ENCODE measurements around the gene PKD1. TPM values are rescaled to one million over a fixed set of nuclear protein-coding genes. Genes with fewer than 3 reads are reported as not detected.

Gene PKD1
- total and polyA plus RNA-seq, 12 donors: 76.7 to 122 (median 104) TPM

GRCh38 chr16:2173366-2173765, 37.7 kb upstream of the PKD1 start:
- peaks cover 0 to under 1% (median 0%) of the 10 kb centered on the region in 7 donors for H3K27me3 ChIP-seq
- no peak for DNase-seq
- 87 to 91% methylated on average over 14 of the region's 14 CpGs for WGBS, 2 donors
- no peak for ATAC-seq
- intact Hi-C loops (cut with DNase I): no loop called here
- H3K27ac ChIP-seq: no peak overlapping the region
- H3K4me3 ChIP-seq: no peak overlapping the region
- no peaks in the 10 kb centered on the region for H3K9me3 ChIP-seq
- H3K36me3 ChIP-seq: peaks cover 0 to 94% (median 33%) of the 10 kb centered on the region in 9 donors
- peaks cover 0 to 14% (median 0%) of the 10 kb centered on the region in 9 donors for H3K4me1 ChIP-seq
- no peak for TF ChIP-seq CTCF (IDR thresholded peaks at IDR 0.05)

- intact Hi-C loops (cut with DNase I): no loop called here
- H3K4me1 ChIP-seq: peaks cover 0 to 14% (median 0%) of the 10 kb centered on the region in 9 donors
- H3K9me3 ChIP-seq: no peaks in the 10 kb centered on the region
- peaks cover 0 to 95% (median 33%) of the 10 kb centered on the region in 9 donors for H3K36me3 ChIP-seq
- ATAC-seq (no peak), DNase-seq (no peak)
- WGBS, 2 donors: 93 to 94% methylated on average over 29 of the region's 29 CpGs
- no peak for TF ChIP-seq CTCF (IDR thresholded peaks at IDR 0.05)
- H3K27ac ChIP-seq: no peak overlapping the region
- H3K27me3 ChIP-seq: no peaks in the 10 kb centered on the region
- H3K4me3 ChIP-seq: no peak overlapping the region
Measured at GRCh38 chr16:2172688-2173335, 37.1 kb upstream of the PKD1 start.

- WGBS, 2 donors: 96% methylated on average over 27 to 28 of the region's 28 CpGs
- H3K9me3 ChIP-seq: no peaks in the 10 kb centered on the region
- no peaks in the 10 kb centered on the region for H3K27me3 ChIP-seq
- no peak for DNase-seq
- no peak for ATAC-seq
- TF ChIP-seq CTCF (IDR thresholded peaks at IDR 0.05): no peak
- peaks cover 0 to 14% (median 0%) of the 10 kb centered on the region in 9 donors for H3K4me1 ChIP-seq
- peaks cover 0 to 94% (median 31%) of the 10 kb centered on the region in 9 donors for H3K36me3 ChIP-seq
- no peak overlapping the region for H3K27ac ChIP-seq
- intact Hi-C loops (cut with DNase I): no loop called here
- no peak overlapping the region for H3K4me3 ChIP-seq
Measured at GRCh38 chr16:2171601-2172178, 36.0 kb upstream of the PKD1 start.

- TF ChIP-seq CTCF (IDR thresholded peaks at IDR 0.05): no peak
- no peaks in the 10 kb centered on the region for H3K9me3 ChIP-seq
- DNase-seq (no peak), ATAC-seq (peak in 1 of 8 donors; percentile 5)
- peak overlapping the region in 7 of 10 donors; percentile 3 to 40 (median 25) for H3K4me3 ChIP-seq
- H3K27me3 ChIP-seq: no peaks in the 10 kb centered on the region
- peak overlapping the region in 4 of 10 donors; percentile 15 to 72 (median 56) for H3K27ac ChIP-seq
- peaks cover 0 to 14% (median 0%) of the 10 kb centered on the region in 9 donors for H3K4me1 ChIP-seq
- H3K36me3 ChIP-seq: peaks cover 0 to 94% (median 26%) of the 10 kb centered on the region in 9 donors
- WGBS, 2 donors: 90% methylated on average over 44 to 47 of the region's 47 CpGs
- intact Hi-C loops (cut with DNase I): no loop called here
Measured at GRCh38 chr16:2170587-2171435, 35.1 kb upstream of the PKD1 start.
